Mesendoderm (in vitro differentiated cells): ENCODE data around the gene EIF4G3.

Experiments used
- DNase-seq: peaks from one replicate; pipeline ENCODE4 v3.0.0; 2013
- H2AK5ac ChIP-seq: 2 replicates; pipeline ENCODE4 v1.6.1; 2013; ENCODE audit warnings: low read length, inconsistent platforms
- H2BK120ac ChIP-seq: 2 replicates; pipeline ENCODE4 v1.6.1; 2013; ENCODE audit warnings: low read depth, mild to moderate bottlenecking, low read length, moderate library complexity, mixed read lengths
- H2BK15ac ChIP-seq: replicated peaks from 2 replicates; pipeline ENCODE4 v1.6.1; 2013; ENCODE audit warnings: low read depth, mild to moderate bottlenecking, moderate library complexity
- H2BK5ac ChIP-seq: 2 replicates; pipeline ENCODE4 v1.6.1; 2013; ENCODE audit warnings: low read length, inconsistent platforms
- H3K18ac ChIP-seq: 2 replicates; pipeline ENCODE4 v1.6.1; 2013; ENCODE audit warnings: mild to moderate bottlenecking, low read length, mixed read lengths
- H3K23ac ChIP-seq: one replicate; pipeline ENCODE4 v1.6.1; 2013; ENCODE audit warnings: low read length
- H3K27ac ChIP-seq: 2 replicates; pipeline ENCODE4 v1.5.1; 2013; ENCODE audit warnings: low read depth, mild to moderate bottlenecking, inconsistent platforms, low read length, moderate library complexity
- H3K27me3 ChIP-seq: 2 replicates; pipeline ENCODE4 v1.6.1; 2013; ENCODE audit warnings: low read length, control low read depth, mild to moderate bottlenecking, inconsistent platforms; ENCODE audit not compliant: insufficient read depth, poor library complexity
- H3K36me3 ChIP-seq: 2 replicates; pipeline ENCODE4 v1.6.1; 2013; ENCODE audit warnings: low read length, inconsistent platforms; ENCODE audit not compliant: control insufficient read depth, insufficient read depth
- H3K4ac ChIP-seq: one replicate; pipeline ENCODE4 v1.6.1; 2013; ENCODE audit warnings: low read depth, mild to moderate bottlenecking, low read length, moderate library complexity
- H3K4me1 ChIP-seq: 2 replicates; pipeline ENCODE4 v1.6.1; 2013; ENCODE audit warnings: low read depth, low read length, inconsistent platforms; ENCODE audit not compliant: control insufficient read depth
- H3K4me2 ChIP-seq: 2 replicates; pipeline ENCODE4 v1.6.1; 2013; ENCODE audit warnings: low read length
- H3K4me3 ChIP-seq: 2 replicates; pipeline ENCODE4 v1.5.1; 2013; ENCODE audit warnings: mild to moderate bottlenecking, low read length
- H3K56ac ChIP-seq: one replicate; pipeline ENCODE4 v1.6.1; 2013; ENCODE audit warnings: low read length
- H3K79me1 ChIP-seq: 2 replicates; pipeline ENCODE4 v1.6.1; 2013; ENCODE audit warnings: low read length, inconsistent platforms
- H3K79me2 ChIP-seq: 2 replicates; pipeline ENCODE4 v1.6.1; 2013; ENCODE audit warnings: mild to moderate bottlenecking, low read length; ENCODE audit not compliant: control insufficient read depth, insufficient read depth
- H3K9ac ChIP-seq: 2 replicates; pipeline ENCODE4 v1.6.1; 2013; ENCODE audit warnings: low read length, inconsistent platforms
- H4K5ac ChIP-seq: one replicate; pipeline ENCODE4 v1.6.1; 2013; ENCODE audit warnings: low read length
- H4K8ac ChIP-seq: one replicate; pipeline ENCODE4 v1.6.1; 2013; ENCODE audit warnings: low read depth, mild to moderate bottlenecking, control low read depth, low read length, moderate library complexity
- WGBS: extraction: QIAGEN DNeasy Blood & Tissue Kit; methylation state at CpG from one replicate; pipeline ENCODE4 v1.1.7; 2013; ENCODE audit warnings: low lambda C conversion rate, missing lambda C conversion rate; ENCODE audit not compliant: insufficient coverage; ENCODE audit errors: extremely low coverage; 5-methylcytosine and 5-hydroxymethylcytosine counted together

Gene EIF4G3

GRCh38 chr1:20846461-20847374, 330.0 kb downstream of the EIF4G3 start:
- no peaks in the 10 kb centered on the region for H3K36me3 ChIP-seq
- no CpG with 5 or more reads among the region's 6 CpGs for WGBS
- no peak overlapping the region for H4K5ac ChIP-seq
- no peak overlapping the region for H2BK120ac ChIP-seq
- H3K23ac ChIP-seq = no peak overlapping the region
- no peak overlapping the region for H3K18ac ChIP-seq
- H3K9ac ChIP-seq = no peak overlapping the region
- no peak overlapping the region for H3K56ac ChIP-seq
- no peak overlapping the region for H3K4ac ChIP-seq
- H2BK15ac ChIP-seq = no peak overlapping the region
- H3K4me2 ChIP-seq = no peak overlapping the region
- no peak for DNase-seq
- H3K79me1 ChIP-seq = no peaks in the 10 kb centered on the region
- no peak overlapping the region for H2AK5ac ChIP-seq
- no peak overlapping the region for H3K4me3 ChIP-seq
- H3K4me1 ChIP-seq = no peaks in the 10 kb centered on the region
- H4K8ac ChIP-seq = no peak overlapping the region
- no peak overlapping the region for H3K27ac ChIP-seq
- H3K79me2 ChIP-seq = no peaks in the 10 kb centered on the region
- no peaks in the 10 kb centered on the region for H3K27me3 ChIP-seq
- H2BK5ac ChIP-seq = no peak overlapping the region

- Histone ChIP-seq H4K5ac (no peak overlapping the region), H3K27ac (no peak overlapping the region), H3K18ac (no peak overlapping the region), H3K56ac (no peak overlapping the region), H3K23ac (no peak overlapping the region), H3K4ac (no peak overlapping the region), H2BK5ac (no peak overlapping the region), H3K79me2 (no peaks in the 10 kb centered on the region), H2BK120ac (no peak overlapping the region), H2BK15ac (no peak overlapping the region), H3K9ac (no peak overlapping the region), H3K4me1 (no peaks in the 10 kb centered on the region), H2AK5ac (no peak overlapping the region), H3K36me3 (no peaks in the 10 kb centered on the region), H3K4me2 (no peak overlapping the region), H3K79me1 (no peaks in the 10 kb centered on the region), H3K27me3 (no peaks in the 10 kb centered on the region), H3K4me3 (no peak overlapping the region), H4K8ac (no peak overlapping the region)
- no peak for DNase-seq
Measured at GRCh38 chr1:20840731-20841130, 336.0 kb downstream of the EIF4G3 start.

- Histone ChIP-seq H3K4me2 (no peak overlapping the region), H3K36me3 (no peaks in the 10 kb centered on the region), H3K4ac (no peak overlapping the region), H2BK5ac (no peak overlapping the region), H3K9ac (no peak overlapping the region), H2BK120ac (no peak overlapping the region), H3K56ac (no peak overlapping the region), H4K8ac (no peak overlapping the region), H2BK15ac (no peak overlapping the region), H3K4me3 (no peak overlapping the region), H3K79me1 (no peaks in the 10 kb centered on the region), H3K18ac (no peak overlapping the region), H3K23ac (no peak overlapping the region), H3K27me3 (no peaks in the 10 kb centered on the region), H3K79me2 (no peaks in the 10 kb centered on the region), H4K5ac (no peak overlapping the region), H2AK5ac (no peak overlapping the region), H3K4me1 (no peaks in the 10 kb centered on the region), H3K27ac (no peak overlapping the region)
- WGBS = no CpG with 5 or more reads among the region's 4 CpGs
- no peak for DNase-seq
Measured at GRCh38 chr1:20837554-20838192, 339.0 kb downstream of the EIF4G3 start.

- Histone ChIP-seq H2AK5ac (no peak overlapping the region), H2BK5ac (no peak overlapping the region), H2BK15ac (no peak overlapping the region), H3K4me1 (no peaks in the 10 kb centered on the region), H3K27ac (no peak overlapping the region), H3K36me3 (no peaks in the 10 kb centered on the region), H3K4ac (no peak overlapping the region), H3K79me1 (no peaks in the 10 kb centered on the region), H2BK120ac (no peak overlapping the region), H3K9ac (no peak overlapping the region), H3K79me2 (no peaks in the 10 kb centered on the region), H3K23ac (no peak overlapping the region), H3K56ac (no peak overlapping the region), H3K27me3 (no peaks in the 10 kb centered on the region), H4K8ac (no peak overlapping the region), H3K4me2 (no peak overlapping the region), H4K5ac (no peak overlapping the region), H3K4me3 (no peak overlapping the region), H3K18ac (no peak overlapping the region)
- DNase-seq = no peak
- WGBS = no CpG with 5 or more reads among the region's 4 CpGs
Measured at GRCh38 chr1:20836230-20836629, 340.5 kb downstream of the EIF4G3 start.

GRCh38 chr1:20834780-20835179, 341.9 kb downstream of the EIF4G3 start:
- H2BK120ac ChIP-seq = no peak overlapping the region
- no peak overlapping the region for H4K5ac ChIP-seq
- no peak overlapping the region for H2BK5ac ChIP-seq
- H3K27me3 ChIP-seq = no peaks in the 10 kb centered on the region
- no peak overlapping the region for H2BK15ac ChIP-seq
- H3K36me3 ChIP-seq = no peaks in the 10 kb centered on the region
- H3K18ac ChIP-seq = no peak overlapping the region
- DNase-seq = no peak
- no peak overlapping the region for H3K23ac ChIP-seq
- no peak overlapping the region for H3K4me2 ChIP-seq
- H3K9ac ChIP-seq = no peak overlapping the region
- H3K79me2 ChIP-seq = no peaks in the 10 kb centered on the region
- no peak overlapping the region for H3K4me3 ChIP-seq
- H3K4me1 ChIP-seq = no peaks in the 10 kb centered on the region
- H3K4ac ChIP-seq = no peak overlapping the region
- no peak overlapping the region for H2AK5ac ChIP-seq
- no peak overlapping the region for H4K8ac ChIP-seq
- H3K79me1 ChIP-seq = no peaks in the 10 kb centered on the region
- H3K27ac ChIP-seq = no peak overlapping the region
- no peak overlapping the region for H3K56ac ChIP-seq
